GM21723 (cell line): ENCODE measurements around the gene NUP37.
"Not testable (repeated sequence)": the region's sequence is repeated elsewhere in the genome, so short reads cannot be mapped to it uniquely, and the experiment has no call there.

Experiments used
- ATAC-seq: cut with Tn5 transposase; IDR thresholded peaks from one replicate; pipeline ENCODE4 v1.9.1; 2021; ENCODE audit warnings: mild to moderate bottlenecking, moderate library complexity; ENCODE audit not compliant: unreplicated experiment

NUP37 gene

GRCh38 chr12:102093319-102093718 is 26.6 kb downstream of the NUP37 start:
- ATAC-seq: no peak

- ATAC-seq: not testable (repeated sequence)
These were observed 30.6 kb downstream of the NUP37 start for GRCh38 chr12:102089228-102089835.

- no peak for ATAC-seq
These were observed 39.1 kb downstream of the NUP37 start for GRCh38 chr12:102080842-102081241.

- ATAC-seq: not testable (repeated sequence)
These were observed 47.8 kb downstream of the NUP37 start for GRCh38 chr12:102072092-102072491.

GRCh38 chr12:102069707-102070106 is 50.2 kb downstream of the NUP37 start:
- ATAC-seq: no peak

- no peak for ATAC-seq
These were observed 52.2 kb downstream of the NUP37 start for GRCh38 chr12:102067574-102068258.

- ATAC-seq: no peak
These were observed 55.4 kb downstream of the NUP37 start for GRCh38 chr12:102064476-102064875.

GRCh38 chr12:102063069-102063468 is 56.8 kb downstream of the NUP37 start:
- ATAC-seq: no peak

- ATAC-seq: no peak
These were observed 57.5 kb downstream of the NUP37 start for GRCh38 chr12:102062419-102062806.

- peak; percentile 96 for ATAC-seq
These were observed 58.1 kb downstream of the NUP37 start, which contains the start of gene WASHC3 for GRCh38 chr12:102061560-102062418. Gene WASHC3, minus strand, starts transcription at chr12:102061991. Its CDS starts 29 bp downstream, at chr12:102061962.

- peak; percentile 37 for ATAC-seq
These were observed 58.8 kb downstream of the NUP37 start for GRCh38 chr12:102061096-102061559.

- no peak for ATAC-seq
These were observed 60.6 kb downstream of the NUP37 start for GRCh38 chr12:102059343-102059742.

GRCh38 chr12:102054345-102054744 is 65.6 kb downstream of the NUP37 start:
- no peak for ATAC-seq

- no peak for ATAC-seq
These were observed 66.9 kb downstream of the NUP37 start for GRCh38 chr12:102053062-102053349.

GRCh38 chr12:102052192-102053061 is 67.5 kb downstream of the NUP37 start:
- no peak for ATAC-seq

GRCh38 chr12:102051431-102051965 is 68.4 kb downstream of the NUP37 start:
- no peak for ATAC-seq

GRCh38 chr12:102050660-102051430 is 69.1 kb downstream of the NUP37 start:
- ATAC-seq: no peak

GRCh38 chr12:102043928-102044327 is 76.0 kb downstream of the NUP37 start:
- ATAC-seq: peak; percentile 97

GRCh38 chr12:102033991-102034745 is 85.7 kb downstream of the NUP37 start:
- ATAC-seq: no peak
